HS-5 (cell line): ENCODE measurements around the gene ZBED6.

ENCODE experiments used
- DNase-seq: peaks from one replicate; pipeline ENCODE4 v3.0.0-alpha.2; 2012; ENCODE audit warnings: low read depth

Gene ZBED6

GRCh38 chr1:203840208-203840808, 44.9 kb downstream of the ZBED6 start:
- no peak for DNase-seq

GRCh38 chr1:203842559-203842876, 47.1 kb downstream of the ZBED6 start:
- no peak for DNase-seq

GRCh38 chr1:203843435-203843834, 48.0 kb downstream of the ZBED6 start:
- no peak for DNase-seq
